Measurements from ENCODE around the gene ROS1. TPM values are rescaled to one million over a fixed set of nuclear protein-coding genes. Genes with fewer than 3 reads are reported as not detected.
"Not testable (repeated sequence)": the region's sequence is repeated elsewhere in the genome, so short reads cannot be mapped to it uniquely, and the experiment has no call there.

Gene ROS1
- total RNA-seq, 8 experiments from 2014 or later = under 0.01 to 0.10 (median 0.09) TPM; not detected in 5

GRCh38 chr6:117456250-117456649 lies 30.5 kb upstream of the ROS1 start:
- ATAC-seq (replicated peaks in 6 of 8) = no peak
- in situ Hi-C loops (cut with MboI; ENCODE audit: low pct_unique_long_range_greater_than_20kb in 2 of 9, low sequenced_read_pairs in 9 of 9, unreplicated experiment in 9 of 9) = loop anchor here in 1 of 9 experiments (25.0 kb wide), 1 partner anchor 106 kb away; no protein-coding TSS in a partner anchor
- no peak overlapping the region for H3K27ac ChIP-seq
- H3K4me3 ChIP-seq = no peak overlapping the region
- no peaks in the 10 kb centered on the region for H3K4me1 ChIP-seq (replicated peaks in 1 of 2)
- 22 to 100% (median 77%) methylated on average over 1 of the region's 1 CpG; no CpG with 5 or more reads in 2 of the 10 experiments for WGBS, 10 experiments

DNA sequence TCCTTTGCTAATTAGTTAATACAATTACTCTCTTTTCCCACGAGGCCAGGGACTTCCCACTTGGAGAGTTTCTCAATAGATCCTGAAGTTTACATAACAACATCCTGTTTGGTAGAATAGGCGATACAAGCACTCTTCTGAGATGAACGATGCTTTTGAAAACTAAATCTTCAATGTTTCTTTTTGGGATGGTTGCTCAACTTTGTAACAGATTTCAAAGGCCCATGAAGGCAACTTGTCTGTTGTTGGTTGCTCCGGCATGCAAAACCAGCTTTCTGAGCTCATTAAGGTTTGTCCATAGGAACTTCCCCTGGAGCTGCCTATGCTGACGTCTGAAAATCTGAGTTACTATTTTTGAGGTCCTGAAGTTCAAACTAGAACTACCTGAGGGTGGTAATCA lies 25.9 kb upstream of the ROS1 start:
- H3K4me3 ChIP-seq = no peak overlapping the region
- peaks cover 0 to 5% of the 10 kb centered on the region in 2 donors for H3K4me1 ChIP-seq (replicated peaks in 1 of 2)
- no peak overlapping the region for H3K27ac ChIP-seq
- in situ Hi-C loops (cut with MboI; ENCODE audit: low pct_unique_long_range_greater_than_20kb in 2 of 9, low sequenced_read_pairs in 9 of 9, unreplicated experiment in 9 of 9) = loop anchor here in 1 of 9 experiments (25.0 kb wide), 1 partner anchor 111 kb away; no protein-coding TSS in a partner anchor
- WGBS, 10 experiments = 23 to 74% (median 36%) methylated on average over 1 to 4 of the region's 5 CpGs; no CpG with 5 or more reads in 3 of the 10 experiments
- ATAC-seq (replicated peaks in 6 of 8) = no peak

DNA sequence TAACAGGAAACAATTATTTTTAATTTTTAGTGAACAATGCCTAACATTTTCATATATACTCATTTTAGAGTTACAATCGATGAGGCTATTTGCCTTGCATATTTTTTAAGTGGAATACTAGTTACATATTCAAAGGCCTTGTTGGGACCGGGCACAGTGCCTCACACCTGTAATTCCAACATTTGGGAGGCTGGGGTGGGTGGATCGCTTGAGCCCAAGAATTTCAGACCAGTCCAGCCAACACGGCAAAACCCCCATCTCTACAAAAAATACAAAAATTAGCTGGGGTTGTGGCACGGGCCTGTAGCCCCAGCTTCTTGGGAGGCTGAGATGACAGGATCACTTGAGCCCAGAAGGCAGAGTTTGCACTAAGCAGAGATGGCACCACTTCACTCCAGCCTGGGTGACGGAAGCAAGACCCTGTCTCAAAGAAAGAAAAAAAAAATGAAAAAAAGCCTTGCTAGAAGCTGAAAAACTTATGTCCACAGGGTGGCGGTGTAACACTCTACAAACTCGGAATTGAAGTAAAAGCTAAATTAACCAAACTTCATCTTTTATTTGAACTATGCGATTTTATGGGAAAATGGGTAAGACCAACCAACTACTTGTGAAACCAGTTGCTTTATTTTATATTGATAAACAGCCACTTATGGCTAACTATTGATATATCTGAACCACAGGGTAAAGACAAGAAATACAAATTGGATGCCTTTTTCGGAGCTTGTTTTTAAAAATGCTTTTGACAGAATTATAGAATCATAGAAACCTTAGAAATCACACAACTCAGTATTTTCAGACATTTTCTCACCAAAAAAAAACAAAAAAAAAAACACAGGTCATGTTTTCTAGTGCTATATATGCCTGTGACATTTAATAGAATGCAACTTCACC lies 24.1 kb upstream of the ROS1 start:
- peak in 3 of 8 experiments; percentile 22 to 43 (median 35) for ATAC-seq (replicated peaks in 6 of 8)
- WGBS, 10 experiments = 0 to 60% (median 29%) methylated on average over 2 to 10 of the region's 10 CpGs
- in situ Hi-C loops (cut with MboI; ENCODE audit: low pct_unique_long_range_greater_than_20kb in 2 of 9, low sequenced_read_pairs in 9 of 9, unreplicated experiment in 9 of 9) = loop anchor here in 3 of 9 experiments (10.0 to 25.0 kb wide), 3 partner anchors 105 to 363 kb away; no protein-coding TSS in a partner anchor
- Histone ChIP-seq H3K4me1 (replicated peaks in 1 of 2) (peaks cover 0 to 5% of the 10 kb centered on the region in 2 donors), H3K27ac (no peak overlapping the region), H3K4me3 (no peak overlapping the region)

GRCh38 chr6:117448732-117449485 lies 23.2 kb upstream of the ROS1 start:
- in situ Hi-C loops (cut with MboI; ENCODE audit: low pct_unique_long_range_greater_than_20kb in 2 of 9, low sequenced_read_pairs in 9 of 9, unreplicated experiment in 9 of 9) = loop anchor here in 3 of 9 experiments (10.0 to 25.0 kb wide), 3 partner anchors 106 to 363 kb away; no protein-coding TSS in a partner anchor
- WGBS, 10 experiments = 0 to 100% (median 78%) methylated on average over 2 to 6 of the region's 6 CpGs; no CpG with 5 or more reads in 1 of the 10 experiments
- peak in 4 of 8 experiments; percentile 26 to 59 (median 42) for ATAC-seq (replicated peaks in 6 of 8)
- H3K4me1 ChIP-seq (replicated peaks in 1 of 2) = peaks cover 0 to 5% of the 10 kb centered on the region in 2 donors
- H3K27ac ChIP-seq = no peak overlapping the region
- no peak overlapping the region for H3K4me3 ChIP-seq

GRCh38 chr6:117448011-117448410 lies 22.3 kb upstream of the ROS1 start:
- H3K27ac ChIP-seq = no peak overlapping the region
- no peak overlapping the region for H3K4me3 ChIP-seq
- ATAC-seq (replicated peaks in 6 of 8) = no peak
- 0 to 100% (median 74%) methylated on average over 1 to 5 of the region's 5 CpGs; no CpG with 5 or more reads in 2 of the 10 experiments for WGBS, 10 experiments
- in situ Hi-C loops (cut with MboI; ENCODE audit: low pct_unique_long_range_greater_than_20kb in 2 of 9, low sequenced_read_pairs in 9 of 9, unreplicated experiment in 9 of 9) = loop anchor here in 3 of 9 experiments (10.0 to 25.0 kb wide), 3 partner anchors 107 to 364 kb away; no protein-coding TSS in a partner anchor
- H3K4me1 ChIP-seq (replicated peaks in 1 of 2) = peaks cover 0 to 5% of the 10 kb centered on the region in 2 donors

GRCh38 chr6:117446861-117447260 lies 21.1 kb upstream of the ROS1 start:
- in situ Hi-C loops (cut with MboI; ENCODE audit: low pct_unique_long_range_greater_than_20kb in 2 of 9, low sequenced_read_pairs in 9 of 9, unreplicated experiment in 9 of 9) = loop anchor here in 3 of 9 experiments (10.0 to 25.0 kb wide), 3 partner anchors 108 to 365 kb away; no protein-coding TSS in a partner anchor

DNA sequence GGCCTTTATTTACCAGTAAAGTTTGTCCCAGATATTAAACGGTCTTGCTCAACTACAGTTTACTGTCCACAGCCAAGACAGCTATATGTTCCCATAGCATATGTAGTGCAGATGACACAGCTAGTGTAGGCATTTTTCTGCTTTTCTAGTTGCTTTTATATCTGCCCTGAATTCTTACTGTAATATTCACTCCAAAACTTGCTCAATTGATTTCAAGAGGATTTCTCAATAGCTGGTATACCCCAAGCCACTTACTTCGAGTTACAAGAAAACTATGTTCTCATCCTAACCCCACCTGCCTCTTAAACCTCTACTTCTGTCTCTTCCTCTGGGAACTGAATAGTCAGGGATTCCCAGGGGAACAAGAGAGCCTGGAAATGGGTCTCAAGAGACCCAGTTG lies 18.9 kb upstream of the ROS1 start:
- in situ Hi-C loops (cut with MboI; ENCODE audit: low pct_unique_long_range_greater_than_20kb in 2 of 9, low sequenced_read_pairs in 9 of 9, unreplicated experiment in 9 of 9) = loop anchor here in 3 of 9 experiments (10.0 to 25.0 kb wide), 3 partner anchors 110 to 368 kb away; no protein-coding TSS in a partner anchor
- no peak for ATAC-seq (replicated peaks in 6 of 8)

More at GRCh38 chr6:117446861-117447260, 21.1 kb upstream of the ROS1 start:
- no peak overlapping the region for H3K27ac ChIP-seq
- ATAC-seq (replicated peaks in 6 of 8) = no peak
- peaks cover 0 to 5% of the 10 kb centered on the region in 2 donors for H3K4me1 ChIP-seq (replicated peaks in 1 of 2)
- WGBS, 10 experiments = 7 to 100% (median 84%) methylated on average over 1 to 3 of the region's 3 CpGs; no CpG with 5 or more reads in 1 of the 10 experiments
- H3K4me3 ChIP-seq = no peak overlapping the region

DNA sequence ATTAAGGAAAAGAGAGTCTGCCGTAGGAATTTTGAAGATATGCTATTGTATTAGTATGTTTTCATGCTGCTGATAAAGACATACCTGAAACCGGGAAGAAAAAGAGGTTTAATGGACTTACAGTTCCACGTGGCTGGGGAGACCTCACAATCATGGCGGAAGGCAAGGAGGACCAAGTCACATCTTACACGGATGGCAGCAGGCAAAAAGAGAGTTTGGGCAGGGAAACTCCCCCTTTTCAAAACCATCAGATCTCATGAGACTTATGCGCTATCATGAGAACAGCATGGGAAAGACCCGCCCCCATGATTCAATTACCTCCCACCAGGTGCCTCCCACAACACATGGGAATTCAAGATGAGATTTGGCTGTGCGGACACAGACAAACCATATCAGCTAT lies 16.6 kb upstream of the ROS1 start:
- in situ Hi-C loops (cut with MboI; ENCODE audit: low pct_unique_long_range_greater_than_20kb in 2 of 9, low sequenced_read_pairs in 9 of 9, unreplicated experiment in 9 of 9) = loop anchor here in 3 of 9 experiments (10.0 to 25.0 kb wide), 3 partner anchors 112 to 370 kb away; no protein-coding TSS in a partner anchor
- not testable (repeated sequence) for H3K4me3 ChIP-seq; H3K4me1 ChIP-seq (replicated peaks in 1 of 2); H3K27ac ChIP-seq; ATAC-seq (replicated peaks in 6 of 8)
- 81 to 100% (median 89%) methylated on average over 2 to 6 of the region's 8 CpGs; no CpG with 5 or more reads in 1 of the 10 experiments for WGBS, 10 experiments

More for the DNA sequence above, 18.9 kb upstream of the ROS1 start:
- Histone ChIP-seq H3K4me3 (no peak overlapping the region), H3K4me1 (replicated peaks in 1 of 2) (peaks cover 0 to 3% of the 10 kb centered on the region in 2 donors), H3K27ac (no peak overlapping the region)
- 0 to 100% (median 67%) methylated on average over 1 to 2 of the region's 2 CpGs for WGBS, 10 experiments

DNA sequence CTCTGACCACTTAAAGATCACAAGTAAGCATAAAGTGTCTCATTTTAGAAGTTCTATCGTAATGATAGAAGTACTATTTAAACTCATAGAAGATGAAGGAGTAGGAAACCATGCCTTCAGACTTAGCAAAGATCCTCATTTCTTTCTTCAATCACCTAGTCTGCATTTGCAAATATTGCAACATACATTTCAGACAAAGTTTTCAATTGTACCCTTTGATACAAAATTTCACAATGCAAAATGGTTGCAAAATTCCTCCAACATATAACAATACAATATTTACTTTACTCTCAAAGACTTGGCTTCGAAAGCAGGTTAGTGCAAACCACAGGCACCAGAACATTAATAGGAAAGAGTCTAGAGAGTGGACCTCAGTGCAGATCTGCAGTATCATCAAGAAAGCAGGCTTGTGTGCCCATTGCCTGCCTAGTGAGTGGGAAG lies 16.1 kb upstream of the ROS1 start:
- no peak overlapping the region for H3K27ac ChIP-seq
- H3K4me1 ChIP-seq (replicated peaks in 1 of 2) = no peaks in the 10 kb centered on the region
- WGBS, 10 experiments = 23 to 100% (median 93%) methylated on average over 1 to 2 of the region's 2 CpGs; no CpG with 5 or more reads in 2 of the 10 experiments
- H3K4me3 ChIP-seq = no peak overlapping the region
- ATAC-seq (replicated peaks in 6 of 8) = no peak
- in situ Hi-C loops (cut with MboI; ENCODE audit: low pct_unique_long_range_greater_than_20kb in 2 of 9, low sequenced_read_pairs in 9 of 9, unreplicated experiment in 9 of 9) = loop anchor here in 3 of 9 experiments (10.0 to 25.0 kb wide), 3 partner anchors 113 to 370 kb away; no protein-coding TSS in a partner anchor

GRCh38 chr6:117440706-117441525 lies 15.2 kb upstream of the ROS1 start:
- Histone ChIP-seq H3K4me1 (replicated peaks in 1 of 2) (no peaks in the 10 kb centered on the region), H3K4me3 (no peak overlapping the region), H3K27ac (no peak overlapping the region)
- WGBS, 10 experiments = 0 to 100% (median 0%) methylated on average over 1 to 2 of the region's 2 CpGs; no CpG with 5 or more reads in 4 of the 10 experiments
- in situ Hi-C loops (cut with MboI; ENCODE audit: low pct_unique_long_range_greater_than_20kb in 2 of 9, low sequenced_read_pairs in 9 of 9, unreplicated experiment in 9 of 9) = loop anchor here in 3 of 9 experiments (10.0 to 25.0 kb wide), 3 partner anchors 114 to 371 kb away; no protein-coding TSS in a partner anchor
- ATAC-seq (replicated peaks in 6 of 8) = peak in 2 of 8 experiments; percentile 28 to 58

DNA sequence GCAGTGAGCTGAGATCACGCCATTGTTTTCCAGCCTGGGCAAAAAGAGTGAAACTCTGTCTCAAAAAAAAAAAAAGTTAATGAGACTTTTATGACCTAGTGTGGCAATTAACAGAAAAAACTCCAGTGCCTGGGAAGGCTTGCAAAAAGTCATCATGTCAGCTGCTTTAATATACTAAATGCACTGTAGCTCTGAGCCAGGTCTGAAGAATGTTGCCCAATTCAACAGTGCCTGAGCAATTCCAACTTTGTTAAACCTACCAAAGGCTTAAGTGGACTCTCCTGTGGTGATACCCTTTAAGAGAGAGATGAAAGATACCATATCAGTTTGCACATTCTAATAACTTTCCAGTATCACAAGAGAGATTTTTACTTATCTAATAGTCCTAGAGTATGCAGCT lies 6.5 kb upstream of the ROS1 start:
- ATAC-seq (replicated peaks in 6 of 8) = no peak
- Histone ChIP-seq H3K4me1 (replicated peaks in 1 of 2) (no peaks in the 10 kb centered on the region), H3K4me3 (no peak overlapping the region), H3K27ac (no peak overlapping the region)
- in situ Hi-C loops (cut with MboI; ENCODE audit: low pct_unique_long_range_greater_than_20kb in 2 of 9, low sequenced_read_pairs in 9 of 9, unreplicated experiment in 9 of 9) = loop anchor here in 2 of 9 experiments (25.0 kb wide), 2 partner anchors 130 to 380 kb away; no protein-coding TSS in a partner anchor
- WGBS, 10 experiments = 0 to 100% (median 60%) methylated on average over 1 of the region's 1 CpG; no CpG with 5 or more reads in 6 of the 10 experiments

Measured in motor neuron (in vitro differentiated cells).